ENCODE results near the gene SPATA9. TPM values are rescaled to one million over a fixed set of nuclear protein-coding genes. Genes with fewer than 3 reads are reported as not detected.

Gene SPATA9
- total RNA-seq, 1 experiment from 2014 or later, result not detected

DNA sequence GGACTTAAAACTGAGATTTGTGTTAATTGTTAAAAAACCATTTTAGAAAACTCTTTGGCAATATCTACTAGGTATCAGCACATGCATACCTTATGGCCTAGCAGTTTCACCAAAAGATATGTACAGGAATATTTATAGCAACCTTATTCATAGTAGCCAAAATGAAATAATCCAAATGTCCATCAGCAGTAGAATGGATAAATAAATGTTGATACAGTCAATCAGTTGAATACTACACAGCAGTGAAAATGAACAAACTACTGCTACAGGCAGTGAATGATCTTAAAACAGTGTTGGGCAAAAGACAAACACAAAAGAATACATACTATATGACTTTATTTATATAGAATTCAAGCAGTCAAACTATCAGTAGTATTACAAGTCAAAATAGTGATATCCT lies 19.8 kb downstream of the SPATA9 start:
- Histone ChIP-seq H3K27ac (ENCODE audit: insufficient read length, low read depth, low read length) (no peak overlapping the region), H2BK12ac (ENCODE audit: insufficient read length, low read depth, low read length) (no peak overlapping the region), H2AK5ac (ENCODE audit: insufficient read length, low read length) (no peak overlapping the region), H3K23ac (ENCODE audit: insufficient read length, low read depth, low read length) (no peak overlapping the region), H3K4me1 (ENCODE audit: insufficient read depth, low read length) (no peaks in the 10 kb centered on the region; the same call in 1 of the 2 replicates), H2AFZ (ENCODE audit: low read length) (no peak overlapping the region), H3K18ac (ENCODE audit: insufficient read length, low read depth, low read length) (no peak overlapping the region), H2BK15ac (ENCODE audit: low read depth, low read length) (no peak overlapping the region), H3K9ac (ENCODE audit: extremely low read depth, insufficient read length, low read length) (no peak overlapping the region), H2BK5ac (ENCODE audit: insufficient read length, low read length) (no peak overlapping the region), H3K9me3 (ENCODE audit: control insufficient read depth, low read depth, low read length) (no peaks in the 10 kb centered on the region), H3K14ac (ENCODE audit: insufficient read depth, low read length) (no peak overlapping the region), H3K79me2 (ENCODE audit: insufficient read depth, low read length) (no peaks in the 10 kb centered on the region), H3K4me2 (ENCODE audit: insufficient read depth, insufficient read length, low read length) (no peak overlapping the region), H3K23me2 (ENCODE audit: insufficient read length, low read depth, low read length, poor library complexity, severe bottlenecking) (no peaks in the 10 kb centered on the region), H2BK120ac (ENCODE audit: low read depth, low read length, poor library complexity, severe bottlenecking) (no peak overlapping the region), H3K56ac (ENCODE audit: insufficient read length, low read depth, low read length) (no peak overlapping the region), H4K20me1 (ENCODE audit: control insufficient read depth, insufficient read depth, insufficient read length) (no peaks in the 10 kb centered on the region), H4K91ac (ENCODE audit: insufficient read length, low read depth, low read length) (no peak overlapping the region), H3K79me1 (ENCODE audit: insufficient read depth, low read depth, low read length, poor library complexity, severe bottlenecking) (no peaks in the 10 kb centered on the region), H4K5ac (ENCODE audit: insufficient read length, low read depth, low read length) (no peak overlapping the region), H3K4ac (ENCODE audit: low read depth, low read length) (no peak overlapping the region), H3T11ph (ENCODE audit: low read length) (no peak overlapping the region), H2BK20ac (ENCODE audit: low read depth, low read length, poor library complexity, severe bottlenecking) (no peak overlapping the region), H3K27me3 (ENCODE audit: insufficient read depth, low read length) (no peaks in the 10 kb centered on the region), H4K8ac (replicated peaks; ENCODE audit: insufficient read length, low read depth, low read length) (no peak overlapping the region)
- H3K27me3 Mint-ChIP-seq (ENCODE audit: low read depth), result no peaks in the 10 kb centered on the region
- peaks cover 9 to 10% of the 10 kb centered on the region in 2 experiments; a peak in 3 of 4 replicates for H3K4me1 Mint-ChIP-seq
- H3K36me3 Mint-ChIP-seq (ENCODE audit: insufficient read depth in 1 of 3, low read depth in 3 of 3), result no peaks in the 10 kb centered on the region
- no peak overlapping the region for H3K27ac Mint-ChIP-seq
- no peaks in the 10 kb centered on the region for H3K9me3 Mint-ChIP-seq
- no peak for TF ChIP-seq CTCF (conservative IDR thresholded peaks at IDR 0.05)
- H3K4me3 Mint-ChIP-seq, result no peak overlapping the region
- no peak for DNase-seq

All from H9 (cell line).